CD4-positive, alpha-beta T cell treated with Interleukin-21 for 1 hour (primary cell): ENCODE results near the gene C16orf92.

Source experiments
- DNase-seq: peaks from one replicate; pipeline ENCODE4 v3.0.0-alpha.2; 2020

The C16orf92 gene

DNA sequence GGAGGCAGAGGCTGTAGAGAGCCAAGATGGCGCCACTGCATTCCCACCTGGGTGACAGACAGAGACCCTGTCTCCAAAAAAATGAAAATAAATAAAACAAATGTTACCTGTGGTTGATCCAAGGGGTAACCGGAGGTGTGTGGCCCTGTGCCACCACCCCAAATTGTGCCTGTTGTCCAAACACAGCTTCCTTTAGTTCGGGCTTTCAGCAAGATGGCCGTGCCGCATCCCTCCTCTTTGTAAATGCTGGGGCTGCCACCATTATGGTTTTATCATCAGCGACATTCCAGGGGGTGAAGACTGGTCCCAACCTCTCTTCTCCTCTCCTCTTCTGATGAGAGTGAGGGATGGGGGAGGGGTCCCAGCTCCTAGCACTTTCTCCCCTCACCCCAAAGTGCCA, at the start of gene C16orf92:
TSS of gene C16orf92 (plus strand) at position 312 of the 400 bp plus-strand sequence. CDS start 143 bp downstream, outside the sequence.
- DNase-seq = no peak

DNA sequence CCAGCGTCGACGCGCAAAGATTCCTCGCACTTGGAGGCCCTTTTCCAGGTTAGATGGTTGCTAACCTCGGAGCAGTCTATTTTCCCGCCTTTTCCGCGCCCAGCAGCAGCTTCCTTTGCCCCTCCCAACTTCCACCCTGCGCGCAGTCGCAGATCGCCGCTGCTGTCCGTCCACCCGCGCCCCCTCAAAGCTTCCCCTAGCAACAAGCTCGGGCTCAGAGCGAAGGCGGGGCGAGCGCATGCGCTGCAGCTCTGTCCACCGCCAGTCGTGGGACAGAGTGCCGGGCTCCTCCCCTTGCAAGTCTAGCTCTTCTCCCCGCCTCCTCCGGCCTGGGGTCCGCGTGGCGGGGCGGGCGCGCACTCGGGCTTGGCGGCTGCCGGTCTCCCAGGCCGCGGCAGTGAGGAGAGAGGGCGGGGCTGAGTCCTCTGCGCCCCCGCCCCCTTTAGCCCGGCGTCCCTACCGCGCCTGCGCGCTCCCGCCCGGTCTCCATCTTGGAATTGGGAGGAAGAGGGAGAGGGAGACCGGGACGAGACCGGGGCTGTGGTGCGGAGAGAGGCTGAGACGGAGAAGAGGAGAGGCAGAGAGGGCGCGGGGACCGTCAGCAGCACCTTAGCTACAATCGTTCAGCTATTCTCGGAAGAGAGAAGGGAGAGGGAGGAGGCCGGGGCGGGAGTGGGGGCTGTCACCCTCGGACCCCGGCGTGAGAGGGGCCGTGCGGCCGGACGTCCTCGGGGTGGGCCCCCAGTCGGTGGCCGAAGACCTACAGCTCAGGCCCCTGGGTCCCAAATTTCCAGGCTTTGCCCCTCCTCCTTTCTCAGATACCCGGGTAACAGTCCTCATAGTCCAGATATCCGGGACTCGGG, 49.4 kb upstream of the C16orf92 start, which contains the start of gene TAOK2:
TSS of gene TAOK2 (plus strand) at position 485 of the 863 bp plus-strand sequence. CDS start 3,905 bp downstream, outside the sequence.
- DNase-seq = peak; percentile 98

DNA sequence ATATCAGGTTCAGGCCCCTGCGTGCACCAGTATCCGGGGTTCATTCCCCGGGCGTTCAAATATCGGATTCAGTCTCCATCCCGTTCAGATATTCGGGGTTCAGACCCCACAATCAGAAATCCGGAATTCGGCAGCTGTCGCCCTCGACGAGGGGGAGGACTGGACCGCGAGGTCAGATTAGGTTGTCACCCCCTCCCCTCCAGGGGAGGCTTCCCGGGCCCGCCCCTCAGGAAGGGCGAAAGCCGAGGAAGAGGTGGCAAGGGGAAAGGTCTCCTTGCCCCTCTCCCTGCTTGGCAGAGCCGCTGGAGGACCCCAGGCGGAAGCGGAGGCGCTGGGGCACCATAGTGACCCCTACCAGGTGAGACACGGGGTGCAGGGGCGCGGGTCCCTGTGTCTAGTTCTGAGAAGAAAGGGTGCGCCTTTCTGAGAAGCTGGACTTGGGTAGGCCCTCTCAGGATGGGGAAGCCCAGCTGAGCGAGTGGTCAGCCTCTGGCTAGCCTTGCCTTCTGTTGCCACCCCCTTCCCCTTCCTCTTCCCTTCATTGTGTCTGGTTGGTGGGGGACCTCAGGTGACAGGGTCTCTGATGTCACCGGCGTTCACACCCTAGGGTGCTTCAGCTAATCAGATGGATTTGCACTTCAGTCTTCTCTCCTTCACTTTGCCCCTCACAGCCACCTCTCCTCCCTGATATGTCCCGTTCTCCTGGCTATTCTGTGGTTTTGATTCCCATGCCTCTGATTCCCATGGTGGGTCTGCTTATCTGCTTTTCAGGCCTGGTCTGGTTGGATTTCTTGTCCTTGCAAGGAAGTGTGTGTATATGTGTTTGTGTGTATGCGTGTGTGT, 48.5 kb upstream of the C16orf92 start:
- DNase-seq = peak; percentile 37

DNA sequence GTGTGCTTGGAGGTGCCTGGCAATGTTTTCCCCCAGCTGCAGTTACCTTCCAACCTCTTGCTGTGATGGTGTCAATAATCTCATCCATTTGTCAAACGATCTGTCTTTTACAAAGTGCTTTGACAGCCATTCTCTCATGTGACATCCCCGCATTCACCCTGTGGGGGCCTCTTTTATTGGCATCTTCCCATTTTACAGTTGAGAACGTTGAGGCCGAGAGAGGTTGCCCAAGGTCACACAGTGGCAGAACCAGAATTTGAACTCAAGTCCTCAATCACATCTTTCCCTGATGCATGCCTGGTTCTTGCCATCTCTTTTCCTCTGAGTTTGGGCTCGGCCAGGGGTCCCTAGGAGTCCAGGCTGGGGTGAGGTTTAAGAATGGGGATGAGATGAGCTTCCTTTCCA, 47.9 kb upstream of the C16orf92 start:
- DNase-seq = no peak

- no peak for DNase-seq
Observed at GRCh38 chr16:29975811-29976511, 47.0 kb upstream of the C16orf92 start.

DNA sequence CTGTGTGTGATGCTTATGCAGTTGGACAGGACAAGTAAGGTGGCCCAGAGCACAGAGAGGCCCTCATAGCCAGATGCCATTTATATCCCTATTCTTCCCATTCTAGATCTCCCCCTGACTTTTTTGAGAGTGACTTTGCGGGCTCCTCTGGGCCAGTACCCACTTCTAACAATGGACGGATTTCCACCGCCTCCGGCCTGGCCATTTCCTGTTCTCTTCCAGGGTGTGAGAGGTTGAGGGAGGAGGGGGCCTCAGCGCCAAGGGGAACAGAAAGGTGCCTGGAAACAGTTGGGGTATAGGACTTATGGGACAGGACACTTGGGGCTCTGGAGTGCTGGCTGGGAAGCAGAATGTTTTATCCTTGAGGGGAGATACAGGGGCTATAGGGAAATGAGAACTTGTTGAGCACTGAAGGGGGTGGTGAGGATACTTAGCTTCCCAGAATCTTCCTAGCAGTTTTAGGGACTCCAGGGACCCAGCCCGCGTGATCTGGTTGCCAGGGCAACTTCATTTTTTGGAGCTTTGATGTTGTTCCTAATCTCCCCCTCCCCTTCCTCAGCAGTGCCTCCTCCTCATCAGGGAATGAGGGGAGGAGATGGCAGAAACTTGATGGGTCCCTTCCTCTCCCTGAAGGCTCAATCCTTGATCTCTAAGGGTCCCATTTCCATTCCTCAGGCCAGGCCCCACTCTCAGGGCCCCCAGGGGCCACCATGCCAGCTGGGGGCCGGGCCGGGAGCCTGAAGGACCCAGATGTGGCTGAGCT, 45.8 kb upstream of the C16orf92 start:
- no peak for DNase-seq

DNA sequence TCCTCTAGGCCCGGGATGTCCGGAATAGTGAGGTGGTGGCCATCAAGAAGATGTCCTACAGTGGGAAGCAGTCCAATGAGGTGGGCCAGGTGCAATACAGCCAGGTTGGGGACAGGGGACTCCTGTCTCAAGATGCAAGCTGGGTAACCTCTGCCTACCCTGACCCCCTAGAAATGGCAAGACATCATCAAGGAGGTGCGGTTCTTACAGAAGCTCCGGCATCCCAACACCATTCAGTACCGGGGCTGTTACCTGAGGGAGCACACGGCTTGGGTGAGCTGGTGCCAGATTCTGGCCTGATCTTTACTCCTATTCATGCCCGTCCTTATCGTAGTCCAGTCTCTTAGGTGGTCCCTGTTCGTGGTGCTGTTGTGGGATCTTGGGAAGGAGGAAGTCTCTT, 44.9 kb upstream of the C16orf92 start:
- DNase-seq = no peak

DNA sequence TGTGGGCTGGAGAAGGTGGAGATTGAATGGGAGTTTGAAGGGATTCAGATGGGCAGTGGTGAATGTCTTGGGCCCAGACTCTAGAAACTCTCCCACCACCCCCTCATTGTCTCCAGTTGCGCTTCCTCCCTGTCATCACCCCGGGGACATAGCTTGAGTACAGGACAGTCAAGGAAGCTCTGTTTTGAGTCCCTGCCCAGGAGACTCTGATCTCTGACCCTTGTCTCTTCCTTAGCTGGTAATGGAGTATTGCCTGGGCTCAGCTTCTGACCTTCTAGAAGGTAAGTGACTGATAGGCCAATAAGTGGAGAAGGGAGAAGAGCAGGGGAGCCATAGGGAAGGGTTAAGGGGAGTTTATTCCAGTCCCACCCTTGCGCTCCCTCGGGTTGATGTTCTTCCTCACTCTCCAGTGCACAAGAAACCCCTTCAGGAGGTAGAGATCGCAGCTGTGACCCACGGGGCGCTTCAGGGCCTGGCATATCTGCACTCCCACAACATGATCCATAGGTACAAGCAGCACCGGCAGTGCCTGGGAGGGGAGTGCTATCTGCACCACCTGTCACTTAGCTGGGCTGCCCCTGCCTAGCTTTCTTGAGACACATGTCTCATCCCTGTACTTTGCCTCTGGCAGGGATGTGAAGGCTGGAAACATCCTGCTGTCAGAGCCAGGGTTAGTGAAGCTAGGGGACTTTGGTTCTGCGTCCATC, 44.3 kb upstream of the C16orf92 start:
- no peak for DNase-seq

DNA sequence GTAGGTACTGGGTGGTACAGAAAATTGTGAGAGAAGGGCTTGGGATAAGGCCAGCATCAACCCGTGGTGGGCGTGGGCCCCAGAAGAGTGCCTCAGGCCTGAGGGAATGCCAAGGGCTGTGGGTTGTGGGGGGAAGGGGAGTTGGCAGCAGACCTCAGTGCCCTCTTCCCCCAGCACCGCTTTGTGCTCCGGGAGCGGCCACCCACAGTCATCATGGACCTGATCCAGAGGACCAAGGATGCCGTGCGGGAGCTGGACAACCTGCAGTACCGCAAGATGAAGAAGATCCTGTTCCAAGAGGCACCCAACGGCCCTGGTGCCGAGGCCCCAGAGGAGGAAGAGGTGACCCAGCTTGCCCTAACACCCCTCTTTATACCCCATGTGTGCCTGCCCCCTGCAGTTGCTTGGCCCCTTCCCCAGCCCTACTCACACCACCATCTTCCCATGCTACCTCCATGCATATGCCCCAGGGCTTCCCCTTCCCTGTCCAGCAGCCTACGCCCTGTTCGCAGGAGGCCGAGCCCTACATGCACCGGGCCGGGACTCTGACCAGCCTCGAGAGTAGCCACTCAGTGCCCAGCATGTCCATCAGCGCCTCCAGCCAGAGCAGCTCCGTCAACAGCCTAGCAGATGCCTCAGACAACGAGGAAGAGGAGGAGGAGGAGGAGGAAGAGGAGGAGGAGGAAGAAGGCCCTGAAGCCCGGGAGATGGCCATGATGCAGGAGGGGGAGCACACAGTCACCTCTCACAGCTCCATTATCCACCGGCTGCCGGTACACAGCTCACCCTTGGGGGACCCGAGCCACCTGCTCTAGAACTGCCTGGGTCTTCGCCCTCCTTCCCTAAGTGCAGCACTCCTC, 40.2 kb upstream of the C16orf92 start:
- no peak for DNase-seq

GRCh38 chr16:29983420-29984136, 39.4 kb upstream of the C16orf92 start:
- DNase-seq = no peak

GRCh38 chr16:29984137-29984763, 38.7 kb upstream of the C16orf92 start:
- DNase-seq = no peak

- no peak for DNase-seq
Observed at GRCh38 chr16:29984764-29985147, 38.2 kb upstream of the C16orf92 start.

DNA sequence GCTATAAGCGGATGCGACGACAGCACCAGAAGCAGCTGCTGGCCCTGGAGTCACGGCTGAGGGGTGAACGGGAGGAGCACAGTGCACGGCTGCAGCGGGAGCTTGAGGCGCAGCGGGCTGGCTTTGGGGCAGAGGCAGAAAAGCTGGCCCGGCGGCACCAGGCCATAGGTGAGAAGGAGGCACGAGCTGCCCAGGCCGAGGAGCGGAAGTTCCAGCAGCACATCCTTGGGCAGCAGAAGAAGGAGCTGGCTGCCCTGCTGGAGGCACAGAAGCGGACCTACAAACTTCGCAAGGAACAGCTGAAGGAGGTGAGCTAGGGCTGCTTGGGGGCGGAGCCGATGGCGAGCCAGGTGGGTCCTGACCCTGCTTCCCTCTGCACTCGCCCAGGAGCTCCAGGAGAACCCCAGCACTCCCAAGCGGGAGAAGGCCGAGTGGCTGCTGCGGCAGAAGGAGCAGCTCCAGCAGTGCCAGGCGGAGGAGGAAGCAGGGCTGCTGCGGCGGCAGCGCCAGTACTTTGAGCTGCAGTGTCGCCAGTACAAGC, 37.7 kb upstream of the C16orf92 start:
- DNase-seq = no peak

DNA sequence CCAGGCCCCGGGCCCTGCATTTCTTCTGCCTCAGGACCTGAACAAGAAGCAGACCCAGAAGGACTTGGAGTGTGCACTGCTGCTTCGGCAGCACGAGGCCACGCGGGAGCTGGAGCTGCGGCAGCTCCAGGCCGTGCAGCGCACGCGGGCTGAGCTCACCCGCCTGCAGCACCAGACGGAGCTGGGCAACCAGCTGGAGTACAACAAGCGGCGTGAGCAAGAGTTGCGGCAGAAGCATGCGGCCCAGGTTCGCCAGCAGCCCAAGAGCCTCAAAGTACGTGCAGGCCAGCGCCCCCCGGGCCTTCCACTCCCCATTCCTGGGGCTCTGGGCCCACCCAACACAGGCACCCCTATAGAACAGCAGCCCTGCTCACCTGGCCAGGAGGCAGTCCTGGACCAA, 36.8 kb upstream of the C16orf92 start:
- no peak for DNase-seq

- DNase-seq = no peak
Observed at GRCh38 chr16:29986931-29987330, 36.1 kb upstream of the C16orf92 start.

GRCh38 chr16:29987371-29988085, 35.5 kb upstream of the C16orf92 start:
- DNase-seq = no peak

GRCh38 chr16:29988346-29989075, 34.5 kb upstream of the C16orf92 start:
- DNase-seq = no peak
